Measurements from ENCODE around the gene OR52D1. TPM values are rescaled to one million over a fixed set of nuclear protein-coding genes. Genes with fewer than 3 reads are reported as not detected.

The OR52D1 gene
- total and polyA plus RNA-seq, 8 donors, result not detected

- ATAC-seq (no peak), FAIRE-seq (no peak), DNase-seq (no peak)
- TF ChIP-seq CTCF (IDR thresholded peaks at IDR 0.05), result no peak
- Histone ChIP-seq H3K27me3 (no peaks in the 10 kb centered on the region), H3K36me3 (no peaks in the 10 kb centered on the region), H3K4me1 (no peaks in the 10 kb centered on the region), H3K9me3 (no peaks in the 10 kb centered on the region), H3K27ac (no peak overlapping the region), H3K4me3 (no peak overlapping the region)
- WGBS, 2 donors, result 67 to 78% methylated on average over 2 of the region's 2 CpGs
- intact Hi-C loops (cut with DNase I), result no loop called here
Observed at GRCh38 chr11:5504403-5504921, 16.0 kb downstream of the OR52D1 start.

GRCh38 chr11:5505363-5506048, 17.0 kb downstream of the OR52D1 start:
- H3K4me1 ChIP-seq, result no peaks in the 10 kb centered on the region
- FAIRE-seq (no peak), ATAC-seq (no peak), DNase-seq (no peak)
- no peak overlapping the region for H3K4me3 ChIP-seq
- 80 to 81% methylated on average over 9 of the region's 9 CpGs for WGBS, 2 donors
- no peak overlapping the region for H3K27ac ChIP-seq
- intact Hi-C loops (cut with DNase I), result no loop called here
- H3K36me3 ChIP-seq, result no peaks in the 10 kb centered on the region
- H3K9me3 ChIP-seq, result no peaks in the 10 kb centered on the region
- H3K27me3 ChIP-seq, result no peaks in the 10 kb centered on the region
- no peak for TF ChIP-seq CTCF (IDR thresholded peaks at IDR 0.05)

GRCh38 chr11:5507177-5507932, 18.9 kb downstream of the OR52D1 start:
- Histone ChIP-seq H3K27me3 (no peaks in the 10 kb centered on the region), H3K4me1 (no peaks in the 10 kb centered on the region), H3K36me3 (no peaks in the 10 kb centered on the region), H3K4me3 (no peak overlapping the region), H3K27ac (no peak overlapping the region), H3K9me3 (no peaks in the 10 kb centered on the region)
- DNase-seq (no peak), FAIRE-seq (no peak), ATAC-seq (no peak)
- TF ChIP-seq CTCF (IDR thresholded peaks at IDR 0.05), result no peak
- 71 to 78% methylated on average over 9 of the region's 9 CpGs for WGBS, 2 donors
- intact Hi-C loops (cut with DNase I), result no loop called here

- TF ChIP-seq CTCF (IDR thresholded peaks at IDR 0.05), result no peak
- Histone ChIP-seq H3K27ac (no peak overlapping the region), H3K36me3 (no peaks in the 10 kb centered on the region), H3K9me3 (no peaks in the 10 kb centered on the region), H3K4me3 (no peak overlapping the region), H3K27me3 (no peaks in the 10 kb centered on the region), H3K4me1 (no peaks in the 10 kb centered on the region)
- DNase-seq (no peak), FAIRE-seq (no peak), ATAC-seq (no peak)
- 64 to 68% methylated on average over 6 of the region's 6 CpGs for WGBS, 2 donors
- intact Hi-C loops (cut with DNase I), result no loop called here
Observed at GRCh38 chr11:5507933-5508305, 19.4 kb downstream of the OR52D1 start.

- H3K9me3 ChIP-seq, result no peaks in the 10 kb centered on the region
- FAIRE-seq, result no peak
- no peak overlapping the region for H3K4me3 ChIP-seq
- no peak for TF ChIP-seq CTCF (IDR thresholded peaks at IDR 0.05)
- no peak overlapping the region for H3K27ac ChIP-seq
- intact Hi-C loops (cut with DNase I), result no loop called here
- DNase-seq, result no peak
- no peak for ATAC-seq
- WGBS, 2 donors, result 84 to 90% methylated on average over 8 of the region's 8 CpGs
- H3K4me1 ChIP-seq, result no peaks in the 10 kb centered on the region
- no peaks in the 10 kb centered on the region for H3K36me3 ChIP-seq
- no peaks in the 10 kb centered on the region for H3K27me3 ChIP-seq
Observed at GRCh38 chr11:5508605-5509004, 20.1 kb downstream of the OR52D1 start.
